CD4-positive, alpha-beta T cell (primary cell): Measurements from ENCODE around the gene CACNA2D1. TPM values are rescaled to one million over a fixed set of nuclear protein-coding genes. Genes with fewer than 3 reads are reported as not detected.

Experiments used
- ATAC-seq: fragments of 200-7000 bp; cut with Tn5 transposase; one replicate; pipeline ENCODE4 v1.10.0; 2022; ENCODE audit warnings: mild to moderate bottlenecking; ENCODE audit not compliant: poor library complexity
- CTCF ChIA-PET: fragments of 350-600 bp; sonication (Branson Sonifier 250); formaldehyde crosslinking; loops from one replicate; lab custom pipeline; 2021; ENCODE audit warnings: antibody characterized with exemption, inconsistent platforms; lab: Charles Lee
- POLR2A ChIA-PET: fragments of 350-600 bp; sonication (Branson Sonifier 250); formaldehyde crosslinking; loops from one replicate; lab custom pipeline; 2021; ENCODE audit warnings: antibody characterized with exemption, inconsistent platforms; lab: Charles Lee
- DNase-seq, 14 experiments: peaks; one replicate each; pipeline ENCODE4 v3.0.0-alpha.2; 2013 to 2020; ENCODE audit warnings: mixed read lengths in 2 of 14
- H3K27ac ChIP-seq, 2 donors: one replicate each; pipeline versions ENCODE4 v1.5.1 to v1.7.0; 2013; ENCODE audit warnings: low read length in 2 of 2, low read depth in 1 of 2, mild to moderate bottlenecking in 1 of 2
- H3K27me3 ChIP-seq, 2 experiments: 1 replicate in 1 of 2; 2 replicates in 1 of 2; pipeline versions ENCODE4 v1.6.1 to v1.7.0; 2013; ENCODE audit warnings: low read length in 2 of 2, control low read depth in 1 of 2, mild to moderate bottlenecking in 1 of 2, moderate library complexity in 1 of 2; ENCODE audit not compliant: insufficient read depth in 2 of 2, control insufficient read depth in 1 of 2
- H3K36me3 ChIP-seq: one replicate; pipeline ENCODE4 v1.6.1; 2013; ENCODE audit warnings: low read length, control low read depth; ENCODE audit not compliant: insufficient read depth
- H3K4me1 ChIP-seq: one replicate; pipeline ENCODE4 v1.6.1; 2013; ENCODE audit warnings: low read length, control low read depth; ENCODE audit not compliant: insufficient read depth
- H3K4me3 ChIP-seq: one replicate; pipeline ENCODE4 v1.5.1; 2013; ENCODE audit warnings: mild to moderate bottlenecking, low read length, moderate library complexity
- H3K9me3 ChIP-seq, 2 experiments: 1 replicate in 1 of 2; 2 replicates in 1 of 2; pipeline versions ENCODE4 v1.6.1 to v1.7.0; 2013; ENCODE audit warnings: low read length in 2 of 2, mild to moderate bottlenecking in 2 of 2, control low read depth in 1 of 2, moderate library complexity in 1 of 2; ENCODE audit not compliant: control insufficient read depth in 1 of 2, insufficient read depth in 1 of 2
- H3K27ac Mint-ChIP-seq: one replicate; pipeline ENCODE4 v1.8.0; 2020; ENCODE audit warnings: mixed read lengths
- H3K27me3 Mint-ChIP-seq: one replicate; pipeline ENCODE4 v1.8.0; 2021; ENCODE audit warnings: mixed read lengths
- H3K36me3 Mint-ChIP-seq: one replicate; pipeline ENCODE4 v1.8.0; 2021; ENCODE audit warnings: low read depth, mixed read lengths
- H3K4me1 Mint-ChIP-seq: one replicate; pipeline ENCODE4 v1.8.0; 2021; ENCODE audit warnings: low read depth, mixed read lengths
- H3K4me3 Mint-ChIP-seq: one replicate; pipeline ENCODE4 v1.8.0; 2020; ENCODE audit warnings: mild to moderate bottlenecking, mixed read lengths
- H3K9me3 Mint-ChIP-seq: one replicate; pipeline ENCODE4 v1.8.0; 2020; ENCODE audit warnings: mixed read lengths
- CTCF ChIP-seq: fragments of 200-600 bp; IDR thresholded peaks from one replicate; pipeline ENCODE4 v1.8.0; 2022; ENCODE audit warnings: antibody characterized with exemption, mild to moderate bottlenecking
- intact Hi-C, 2 experiments: fragments of 100-400 bp; cut with DNase I in 1 of 2; cut with micrococcal nuclease in 1 of 2; formaldehyde crosslinking; loops; one replicate each; pipeline versions ENCODE4 v1.15.1 to v1.9.0; 2023 to 2025; cut with DNase I, micrococcal nuclease
- total RNA-seq, 174 experiments: library from RNA in 2 of 174; stranded (reverse) in 2 of 174; gene quantifications; one replicate each; pipeline ENCODE4 v1.2.3 and lab custom pipeline; 2021 to 2026

Gene CACNA2D1
- total RNA-seq, 2 experiments from 2014 or later, result not detected

GRCh38 chr7:82335927-82336326 lies 107.7 kb downstream of the CACNA2D1 start:
- H3K27ac ChIP-seq, result no peak overlapping the region
- no peaks in the 10 kb centered on the region for H3K4me1 Mint-ChIP-seq
- ChIA-PET POLR2A (no interaction called here), CTCF (no interaction called here)
- H3K27me3 Mint-ChIP-seq, result no peaks in the 10 kb centered on the region
- no peak for DNase-seq
- no peaks in the 10 kb centered on the region for H3K4me1 ChIP-seq
- intact Hi-C loops, result no loop called here
- H3K4me3 Mint-ChIP-seq, result no peak overlapping the region
- H3K9me3 ChIP-seq, result peaks cover 0 to 5% of the 10 kb centered on the region in 2 experiments
- H3K9me3 Mint-ChIP-seq, result peaks cover 2% of the 10 kb centered on the region
- H3K27ac Mint-ChIP-seq, result no peak overlapping the region
- H3K27me3 ChIP-seq, result no peaks in the 10 kb centered on the region
- no peaks in the 10 kb centered on the region for H3K36me3 Mint-ChIP-seq
- no peak overlapping the region for H3K4me3 ChIP-seq
- ATAC-seq, result no peak
- no peak for TF ChIP-seq CTCF
- no peaks in the 10 kb centered on the region for H3K36me3 ChIP-seq

- intact Hi-C loops, result no loop called here
- ATAC-seq (no peak), DNase-seq (no peak)
- POLR2A ChIA-PET, result no interaction called here
- Histone ChIP-seq H3K27ac (no peak overlapping the region), H3K27me3 (no peaks in the 10 kb centered on the region), H3K36me3 (no peaks in the 10 kb centered on the region), H3K9me3 (peaks cover 0 to 5% of the 10 kb centered on the region in 2 experiments), H3K4me1 (no peaks in the 10 kb centered on the region), H3K4me3 (no peak overlapping the region)
- Mint-ChIP-seq H3K27me3 (no peaks in the 10 kb centered on the region), H3K4me1 (no peaks in the 10 kb centered on the region), H3K4me3 (no peak overlapping the region), H3K27ac (no peak overlapping the region), H3K36me3 (no peaks in the 10 kb centered on the region), H3K9me3 (peaks cover 2% of the 10 kb centered on the region)
- CTCF ChIA-PET, result no interaction called here
- TF ChIP-seq CTCF, result no peak
Measured at GRCh38 chr7:82335001-82335400, 108.6 kb downstream of the CACNA2D1 start.

GRCh38 chr7:82331234-82331633 lies 112.3 kb downstream of the CACNA2D1 start:
- Mint-ChIP-seq H3K9me3 (no peaks in the 10 kb centered on the region), H3K27me3 (no peaks in the 10 kb centered on the region), H3K27ac (no peak overlapping the region), H3K36me3 (no peaks in the 10 kb centered on the region), H3K4me1 (no peaks in the 10 kb centered on the region), H3K4me3 (no peak overlapping the region)
- peaks cover 0 to 5% of the 10 kb centered on the region in 2 experiments for H3K9me3 ChIP-seq
- DNase-seq, result no peak
- POLR2A ChIA-PET, result no interaction called here
- H3K27ac ChIP-seq, result no peak overlapping the region
- H3K4me1 ChIP-seq, result no peaks in the 10 kb centered on the region
- H3K36me3 ChIP-seq, result no peaks in the 10 kb centered on the region
- no peaks in the 10 kb centered on the region for H3K27me3 ChIP-seq
- no peak overlapping the region for H3K4me3 ChIP-seq
- TF ChIP-seq CTCF, result no peak
- intact Hi-C loops, result no loop called here
- CTCF ChIA-PET, result interaction anchor here (0.7 kb wide), 1 partner anchor 14 kb away, joined by 3 read pairs; no protein-coding TSS in a partner anchor
- no peak for ATAC-seq
